ENCODE results near the gene ATP13A2. TPM values are rescaled to one million over a fixed set of nuclear protein-coding genes. Genes with fewer than 3 reads are reported as not detected.

The ATP13A2 gene
- polyA plus RNA-seq, 1 of the 3 experiments (the other 2 are of a cell fraction) = 29.3 TPM

DNA sequence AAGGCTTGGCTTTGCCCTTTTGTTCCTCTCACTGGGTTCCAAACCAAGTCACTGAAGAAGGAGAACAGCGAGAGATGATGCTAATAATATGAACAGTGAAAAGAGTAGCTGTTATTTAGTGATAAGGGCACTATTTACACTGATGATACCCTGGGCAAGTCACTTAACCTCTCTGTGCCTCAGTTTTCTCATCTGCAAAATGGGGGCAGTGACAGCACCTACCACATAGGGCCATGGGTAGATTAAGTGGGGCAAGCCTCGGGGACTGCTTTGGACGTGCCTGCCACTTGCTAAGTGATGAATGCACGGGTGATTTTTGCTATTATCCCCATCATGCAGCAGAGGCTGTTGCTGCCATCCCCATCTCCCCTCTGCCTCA, 9.2 kb downstream of the ATP13A2 start:
- ChIA-PET CTCF (interaction anchor here (0.6 to 1.8 kb wide), 3 partner anchors 16 to 102 kb away, joined by 3 to 5 read pairs (median 4); no protein-coding TSS in a partner anchor), POLR2A (interaction anchor here (0.6 kb wide), 1 partner anchor 10 kb away, joined by 3 read pairs; no protein-coding TSS in a partner anchor)
- TF ChIP-seq, protein P1, sequence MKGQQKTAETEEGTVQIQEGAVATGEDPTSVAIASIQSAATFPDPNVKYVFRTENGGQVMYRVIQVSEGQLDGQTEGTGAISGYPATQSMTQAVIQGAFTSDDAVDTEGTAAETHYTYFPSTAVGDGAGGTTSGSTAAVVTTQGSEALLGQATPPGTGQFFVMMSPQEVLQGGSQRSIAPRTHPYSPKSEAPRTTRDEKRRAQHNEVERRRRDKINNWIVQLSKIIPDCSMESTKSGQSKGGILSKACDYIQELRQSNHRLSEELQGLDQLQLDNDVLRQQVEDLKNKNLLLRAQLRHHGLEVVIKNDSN (IDR thresholded peaks at IDR 0.05; ENCODE audit: borderline replicate concordance, low read depth) = no peak
- no peak for TF ChIP-seq FOXM1 (IDR thresholded peaks at IDR 0.05; ENCODE audit: low read depth)
- TF ChIP-seq NRF1 (IDR thresholded peaks at IDR 0.05; ENCODE audit: low read depth, low read length) = no peak
- TF ChIP-seq, protein P2, sequence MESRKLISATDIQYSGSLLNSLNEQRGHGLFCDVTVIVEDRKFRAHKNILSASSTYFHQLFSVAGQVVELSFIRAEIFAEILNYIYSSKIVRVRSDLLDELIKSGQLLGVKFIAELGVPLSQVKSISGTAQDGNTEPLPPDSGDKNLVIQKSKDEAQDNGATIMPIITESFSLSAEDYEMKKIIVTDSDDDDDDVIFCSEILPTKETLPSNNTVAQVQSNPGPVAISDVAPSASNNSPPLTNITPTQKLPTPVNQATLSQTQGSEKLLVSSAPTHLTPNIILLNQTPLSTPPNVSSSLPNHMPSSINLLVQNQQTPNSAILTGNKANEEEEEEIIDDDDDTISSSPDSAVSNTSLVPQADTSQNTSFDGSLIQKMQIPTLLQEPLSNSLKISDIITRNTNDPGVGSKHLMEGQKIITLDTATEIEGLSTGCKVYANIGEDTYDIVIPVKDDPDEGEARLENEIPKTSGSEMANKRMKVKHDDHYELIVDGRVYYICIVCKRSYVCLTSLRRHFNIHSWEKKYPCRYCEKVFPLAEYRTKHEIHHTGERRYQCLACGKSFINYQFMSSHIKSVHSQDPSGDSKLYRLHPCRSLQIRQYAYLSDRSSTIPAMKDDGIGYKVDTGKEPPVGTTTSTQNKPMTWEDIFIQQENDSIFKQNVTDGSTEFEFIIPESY (IDR thresholded peaks at IDR 0.05; ENCODE audit: borderline replicate concordance, low read depth) = no peak
- TF ChIP-seq CHD2 (IDR thresholded peaks at IDR 0.05; ENCODE audit: low read length, partially characterized antibody) = no peak

DNA sequence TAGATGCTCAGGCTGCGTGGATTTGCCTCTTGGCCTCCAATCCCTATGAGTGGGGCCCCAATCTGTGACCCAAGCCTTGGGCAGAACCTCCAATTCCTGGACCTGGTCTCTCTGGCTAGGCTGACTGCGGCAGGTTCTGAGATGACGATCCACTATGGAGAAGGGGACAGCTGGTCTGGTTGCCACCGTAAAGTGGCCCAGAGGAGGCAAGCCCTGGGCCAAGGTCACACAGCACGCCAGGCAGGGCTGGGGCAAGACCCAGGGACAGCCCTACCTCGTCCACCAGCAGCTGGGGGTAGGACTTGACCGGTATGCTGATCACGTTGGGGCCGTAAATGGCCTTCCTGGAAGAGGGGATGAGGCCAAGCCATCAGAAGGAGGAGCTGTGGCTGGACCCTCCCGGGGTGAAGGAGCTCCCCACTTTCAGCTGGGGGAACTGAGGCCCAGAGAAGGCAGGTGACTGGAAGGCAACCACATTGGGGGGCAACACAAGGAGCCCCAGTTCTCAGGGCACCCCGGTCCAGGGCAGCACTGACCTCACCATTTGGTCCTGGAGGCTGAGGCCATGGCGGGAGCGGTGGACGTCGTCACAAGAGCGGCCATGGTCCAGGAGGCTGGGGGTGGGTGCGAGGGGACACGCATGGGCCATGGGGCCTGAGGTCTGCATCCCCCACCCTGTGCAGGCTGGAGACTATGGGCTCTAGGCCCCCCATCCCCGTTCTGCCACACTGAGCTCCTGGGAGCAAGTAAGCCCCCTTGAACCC, 9.8 kb downstream of the ATP13A2 start:
- CTCF ChIA-PET = interaction anchor here (0.6 to 1.8 kb wide), 4 partner anchors 14 to 102 kb away, joined by 3 to 6 read pairs (median 4); no protein-coding TSS in a partner anchor
- Histone ChIP-seq H3K79me2 (ENCODE audit: insufficient read depth) (no peaks in the 10 kb centered on the region), H3K27me3 (ENCODE audit: insufficient read depth) (no peaks in the 10 kb centered on the region), H2AFZ (ENCODE audit: low read depth) (no peak overlapping the region), H3K9ac (no peak overlapping the region), H3K4me1 (ENCODE audit: control insufficient read depth in 1 of 2, insufficient read depth in 2 of 2, low read depth in 1 of 2, low read length in 1 of 2) (peaks cover 0 to 4% of the 10 kb centered on the region in 2 experiments; a peak in 1 of 4 replicates), H3K27ac (ENCODE audit: low read depth in 2 of 2, low read length in 1 of 2) (no peak overlapping the region), H3K36me3 (replicated peaks in 1 of 2; ENCODE audit: control insufficient read depth in 1 of 2, insufficient read depth in 2 of 2, low read length in 1 of 2) (peaks cover 3 to 27% of the 10 kb centered on the region in 2 experiments), H3K4me2 (no peak overlapping the region), H3K9me3 (no peaks in the 10 kb centered on the region), H4K20me1 (ENCODE audit: insufficient read depth) (peaks cover 20% of the 10 kb centered on the region), H3K4me3 (ENCODE audit: low read depth in 2 of 2, low read length in 1 of 2) (no peak overlapping the region), H3K9me2 (no peaks in the 10 kb centered on the region), H3F3A (replicated peaks; ENCODE audit: insufficient read depth) (peaks cover 20% of the 10 kb centered on the region)
- TF ChIP-seq, protein P3, sequence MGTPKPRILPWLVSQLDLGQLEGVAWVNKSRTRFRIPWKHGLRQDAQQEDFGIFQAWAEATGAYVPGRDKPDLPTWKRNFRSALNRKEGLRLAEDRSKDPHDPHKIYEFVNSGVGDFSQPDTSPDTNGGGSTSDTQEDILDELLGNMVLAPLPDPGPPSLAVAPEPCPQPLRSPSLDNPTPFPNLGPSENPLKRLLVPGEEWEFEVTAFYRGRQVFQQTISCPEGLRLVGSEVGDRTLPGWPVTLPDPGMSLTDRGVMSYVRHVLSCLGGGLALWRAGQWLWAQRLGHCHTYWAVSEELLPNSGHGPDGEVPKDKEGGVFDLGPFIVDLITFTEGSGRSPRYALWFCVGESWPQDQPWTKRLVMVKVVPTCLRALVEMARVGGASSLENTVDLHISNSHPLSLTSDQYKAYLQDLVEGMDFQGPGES (IDR thresholded peaks at IDR 0.05; ENCODE audit: low read depth, low read length) = no peak
- no peak for TF ChIP-seq YY1 (IDR thresholded peaks at IDR 0.05; ENCODE audit: low read depth)
- TF ChIP-seq POLR2AphosphoS5 (IDR thresholded peaks at IDR 0.05; ENCODE audit: low read depth, low read length) = no peak
- TF ChIP-seq, protein P4, sequence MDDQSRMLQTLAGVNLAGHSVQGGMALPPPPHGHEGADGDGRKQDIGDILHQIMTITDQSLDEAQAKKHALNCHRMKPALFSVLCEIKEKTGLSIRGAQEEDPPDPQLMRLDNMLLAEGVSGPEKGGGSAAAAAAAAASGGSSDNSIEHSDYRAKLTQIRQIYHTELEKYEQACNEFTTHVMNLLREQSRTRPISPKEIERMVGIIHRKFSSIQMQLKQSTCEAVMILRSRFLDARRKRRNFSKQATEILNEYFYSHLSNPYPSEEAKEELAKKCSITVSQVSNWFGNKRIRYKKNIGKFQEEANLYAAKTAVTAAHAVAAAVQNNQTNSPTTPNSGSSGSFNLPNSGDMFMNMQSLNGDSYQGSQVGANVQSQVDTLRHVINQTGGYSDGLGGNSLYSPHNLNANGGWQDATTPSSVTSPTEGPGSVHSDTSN (IDR thresholded peaks at IDR 0.05) = no peak
- TF ChIP-seq FOXM1 (IDR thresholded peaks at IDR 0.05; ENCODE audit: low read depth) = no peak
- no peak for TF ChIP-seq EP300 (IDR thresholded peaks at IDR 0.05; ENCODE audit: borderline replicate concordance in 1 of 2, low read depth in 1 of 2, low read length in 1 of 2)
- no peak for TF ChIP-seq RCOR1 (IDR thresholded peaks at IDR 0.05; ENCODE audit: low read length)
- TF ChIP-seq, protein P5, sequence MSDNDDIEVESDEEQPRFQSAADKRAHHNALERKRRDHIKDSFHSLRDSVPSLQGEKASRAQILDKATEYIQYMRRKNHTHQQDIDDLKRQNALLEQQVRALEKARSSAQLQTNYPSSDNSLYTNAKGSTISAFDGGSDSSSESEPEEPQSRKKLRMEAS (IDR thresholded peaks at IDR 0.05; ENCODE audit: low read depth) = no peak
- peak; percentile 21 for DNase-seq
- WGBS (ENCODE audit: low lambda C conversion rate) = 89% methylated on average over 8 of the region's 19 CpGs
- POLR2A ChIA-PET = interaction anchor here (0.6 kb wide), 1 partner anchor 9 kb away, joined by 3 read pairs; no protein-coding TSS in a partner anchor

More for the DNA sequence above, 9.2 kb downstream of the ATP13A2 start:
- Histone ChIP-seq H3K4me1 (ENCODE audit: control insufficient read depth in 1 of 2, insufficient read depth in 2 of 2, low read depth in 1 of 2, low read length in 1 of 2) (peaks cover 0 to 4% of the 10 kb centered on the region in 2 experiments; a peak in 1 of 4 replicates), H2AFZ (ENCODE audit: low read depth) (no peak overlapping the region), H3K9me2 (no peaks in the 10 kb centered on the region), H3K27ac (ENCODE audit: low read depth in 2 of 2, low read length in 1 of 2) (no peak overlapping the region), H3K4me2 (no peak overlapping the region), H3F3A (replicated peaks; ENCODE audit: insufficient read depth) (peaks cover 20% of the 10 kb centered on the region), H3K27me3 (ENCODE audit: insufficient read depth) (no peaks in the 10 kb centered on the region), H3K4me3 (ENCODE audit: low read depth in 2 of 2, low read length in 1 of 2) (no peak overlapping the region), H4K20me1 (ENCODE audit: insufficient read depth) (peaks cover 20% of the 10 kb centered on the region), H3K36me3 (replicated peaks in 1 of 2; ENCODE audit: control insufficient read depth in 1 of 2, insufficient read depth in 2 of 2, low read length in 1 of 2) (peaks cover 3 to 27% of the 10 kb centered on the region in 2 experiments), H3K9ac (no peak overlapping the region), H3K9me3 (no peaks in the 10 kb centered on the region), H3K79me2 (ENCODE audit: insufficient read depth) (no peaks in the 10 kb centered on the region)
- WGBS (ENCODE audit: low lambda C conversion rate) = 90% methylated on average over 2 of the region's 4 CpGs
- peak; percentile 12 for DNase-seq
